Mononuclear cell (primary cell): ENCODE measurements around the gene SLC26A5. TPM values are rescaled to one million over a fixed set of nuclear protein-coding genes. Genes with fewer than 3 reads are reported as not detected.

Experiments
- H3K27me3 ChIP-seq: 2 replicates; pipeline ENCODE4 v1.6.0; 2011; ENCODE audit warnings: low read length, control low read depth; ENCODE audit not compliant: insufficient read depth
- H3K4me1 ChIP-seq: 2 replicates; pipeline ENCODE4 v1.5.1; 2011; ENCODE audit warnings: mild to moderate bottlenecking, low read length, control low read depth; ENCODE audit not compliant: insufficient read depth
- H3K4me3 ChIP-seq: 2 replicates; pipeline ENCODE4 v1.5.1; 2011; ENCODE audit warnings: mild to moderate bottlenecking, low read length, moderate library complexity
- H3K9me3 ChIP-seq: 2 replicates; pipeline ENCODE4 v1.5.1; 2011; ENCODE audit warnings: low read depth, mild to moderate bottlenecking, control low read depth, low read length
- total RNA-seq: library from RNA; depleted of rRNA; stranded (reverse); fragments of >200 nt; gene quantifications from one replicate; pipeline ENCODE4 v1.2.3, GENCODE V29; 2012

Gene SLC26A5
- total RNA-seq, 1 donor, result not detected

DNA sequence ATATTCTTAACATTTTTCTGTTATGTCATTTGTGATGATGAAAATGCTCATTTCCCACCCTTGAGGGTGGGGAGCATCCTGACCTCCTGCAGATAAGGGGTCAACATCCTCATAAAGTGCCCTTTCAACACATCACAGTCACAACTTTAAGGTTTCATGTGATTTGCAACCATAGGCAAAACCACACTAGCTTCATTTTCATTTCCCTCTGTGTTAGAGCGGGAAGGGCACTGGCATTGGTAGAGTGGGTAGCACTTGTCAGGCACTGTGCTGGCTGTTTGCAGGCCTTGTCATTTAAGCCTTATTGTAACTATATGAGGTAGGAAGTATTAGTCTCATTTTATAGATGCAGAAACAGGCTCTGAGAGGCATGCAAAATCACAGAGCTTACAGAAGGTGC is 58.8 kb downstream of the SLC26A5 start:
- Histone ChIP-seq H3K4me1 (no peaks in the 10 kb centered on the region), H3K27me3 (no peaks in the 10 kb centered on the region), H3K9me3 (no peaks in the 10 kb centered on the region), H3K4me3 (no peak overlapping the region)

DNA sequence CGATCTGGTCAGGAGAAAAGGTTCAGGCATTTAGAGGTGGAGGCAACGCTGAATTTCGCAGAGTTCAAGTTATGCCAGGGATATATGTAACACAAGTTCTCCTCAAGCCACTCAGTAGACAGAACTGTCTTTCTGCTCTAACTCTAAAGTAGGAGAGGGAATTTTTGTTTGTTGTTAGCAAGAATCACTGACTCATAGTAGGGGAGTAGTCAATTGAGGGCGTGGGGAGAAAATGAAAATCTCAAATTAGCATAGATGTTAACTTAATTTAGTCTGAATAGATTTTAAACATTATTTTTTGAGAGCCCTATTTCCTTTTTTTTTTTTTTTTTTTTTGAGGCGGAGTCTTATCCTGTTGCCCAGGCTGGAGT is 64.0 kb downstream of the SLC26A5 start:
- Histone ChIP-seq H3K4me3 (no peak overlapping the region), H3K27me3 (peaks cover 18% of the 10 kb centered on the region), H3K9me3 (no peaks in the 10 kb centered on the region)

DNA sequence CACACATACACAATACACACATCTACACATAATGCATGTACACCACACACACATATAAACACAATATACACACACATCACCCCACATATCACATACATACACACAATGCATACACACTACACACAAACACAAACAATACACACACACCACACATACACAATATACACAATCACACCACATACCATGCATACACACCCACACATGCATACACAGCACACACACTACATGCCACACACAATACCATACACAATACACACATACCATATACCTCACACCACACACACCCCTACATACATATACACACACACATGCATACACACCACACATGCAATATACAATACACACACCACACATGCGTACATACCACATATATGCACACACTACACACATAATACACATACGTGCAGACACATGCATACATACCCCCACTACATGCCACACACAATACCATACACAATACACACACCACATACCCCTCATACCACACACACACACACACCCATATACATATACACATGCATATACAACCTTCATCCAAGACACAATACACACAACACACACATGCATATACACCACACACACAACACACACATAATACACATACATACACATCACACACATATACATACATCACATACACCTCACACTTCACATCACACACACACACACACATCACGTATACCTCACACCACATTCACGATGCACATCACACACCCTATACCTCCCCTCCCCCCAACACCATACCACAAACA is 64.6 kb downstream of the SLC26A5 start:
- H3K9me3 ChIP-seq, result no peaks in the 10 kb centered on the region
- H3K27me3 ChIP-seq, result peaks cover 19% of the 10 kb centered on the region
- H3K4me1 ChIP-seq, result no peaks in the 10 kb centered on the region
- no peak overlapping the region for H3K4me3 ChIP-seq

More for the DNA sequence above, 64.0 kb downstream of the SLC26A5 start:
- no peaks in the 10 kb centered on the region for H3K4me1 ChIP-seq

DNA sequence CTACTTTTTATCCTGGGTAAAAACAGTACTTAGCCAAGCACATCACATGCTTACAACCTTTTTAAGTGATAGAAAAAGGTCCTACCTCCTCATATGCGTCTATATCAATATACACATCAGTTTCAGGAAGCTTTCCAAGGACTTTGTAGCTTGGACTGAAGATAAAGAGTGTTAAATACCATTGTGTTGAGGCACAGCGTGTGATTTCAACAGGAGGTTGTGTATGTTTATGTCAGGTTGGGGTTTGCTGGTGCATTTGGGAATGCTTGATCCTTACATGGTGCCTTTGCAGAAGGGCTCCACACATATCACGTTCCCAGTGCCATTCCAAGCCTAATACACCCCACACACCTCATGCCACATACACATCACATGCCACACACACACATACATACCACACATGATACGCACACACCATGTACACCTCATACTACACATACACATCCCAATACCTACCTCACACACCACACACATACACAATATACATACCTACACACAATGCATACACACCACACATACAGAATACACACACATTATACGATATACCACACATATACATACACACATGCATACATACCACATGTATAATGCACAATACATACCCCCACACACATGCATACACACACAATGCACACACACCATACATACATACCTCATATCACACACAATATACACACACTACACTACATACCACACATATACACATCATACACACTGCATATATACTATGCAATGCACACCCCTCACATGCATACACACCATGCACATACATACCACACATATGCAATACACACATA is 65.4 kb downstream of the SLC26A5 start:
- no peaks in the 10 kb centered on the region for H3K9me3 ChIP-seq
- no peaks in the 10 kb centered on the region for H3K4me1 ChIP-seq

GRCh38 chr7:103379270-103379975 is 66.6 kb downstream of the SLC26A5 start:
- peaks cover 19% of the 10 kb centered on the region for H3K27me3 ChIP-seq
- no peaks in the 10 kb centered on the region for H3K4me1 ChIP-seq
- H3K4me3 ChIP-seq, result no peak overlapping the region
- no peaks in the 10 kb centered on the region for H3K9me3 ChIP-seq

More for the DNA sequence above, 65.4 kb downstream of the SLC26A5 start:
- Histone ChIP-seq H3K4me3 (no peak overlapping the region), H3K27me3 (peaks cover 19% of the 10 kb centered on the region)

DNA sequence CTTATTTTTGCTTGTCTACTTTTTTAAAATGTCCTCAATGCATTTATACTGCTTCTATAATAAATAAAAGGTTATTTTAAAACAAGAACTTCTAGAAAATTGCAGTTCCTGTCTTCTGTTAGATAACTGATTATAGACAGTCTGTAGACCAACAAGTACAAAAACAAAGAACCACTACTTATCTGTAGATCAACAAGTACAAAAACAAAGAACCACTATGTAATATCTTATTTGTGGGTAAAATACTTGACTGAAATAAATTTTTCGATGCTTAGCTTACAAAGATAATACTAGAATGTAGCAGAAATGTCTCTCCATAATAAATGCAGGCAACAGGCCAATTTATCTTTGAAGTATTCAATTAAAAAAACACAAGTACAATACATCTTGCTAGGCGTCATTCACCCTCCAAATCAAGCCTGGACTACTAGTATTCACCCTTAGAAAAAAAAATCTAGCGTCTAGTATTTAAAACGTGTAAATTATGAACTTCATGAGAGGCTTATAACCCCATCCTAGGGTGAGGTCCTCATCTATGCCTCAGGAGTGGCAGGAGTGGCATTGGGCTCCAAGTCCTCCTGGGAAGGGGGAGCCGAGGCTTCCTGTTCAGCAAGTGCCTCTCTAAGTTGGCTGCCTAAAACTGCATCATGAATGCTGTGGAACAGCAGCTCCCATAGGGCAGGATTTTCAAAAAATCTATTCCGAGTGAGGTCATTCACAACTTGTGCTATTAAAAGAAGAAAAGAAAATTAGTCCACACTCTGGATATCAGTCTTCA is 72.0 kb downstream of the SLC26A5 start:
- no peak overlapping the region for H3K4me3 ChIP-seq
- no peaks in the 10 kb centered on the region for H3K9me3 ChIP-seq
- peaks cover 12% of the 10 kb centered on the region for H3K27me3 ChIP-seq
- H3K4me1 ChIP-seq, result no peaks in the 10 kb centered on the region

GRCh38 chr7:103369432-103369831 is 76.6 kb downstream of the SLC26A5 start:
- no peaks in the 10 kb centered on the region for H3K4me1 ChIP-seq
- H3K27me3 ChIP-seq, result no peaks in the 10 kb centered on the region
- H3K4me3 ChIP-seq, result no peak overlapping the region
- H3K9me3 ChIP-seq, result no peaks in the 10 kb centered on the region

GRCh38 chr7:103349805-103350204 is 96.2 kb downstream of the SLC26A5 start:
- no peaks in the 10 kb centered on the region for H3K9me3 ChIP-seq
- no peaks in the 10 kb centered on the region for H3K27me3 ChIP-seq
- H3K4me1 ChIP-seq, result peaks cover 41% of the 10 kb centered on the region
- H3K4me3 ChIP-seq, result no peak overlapping the region

DNA sequence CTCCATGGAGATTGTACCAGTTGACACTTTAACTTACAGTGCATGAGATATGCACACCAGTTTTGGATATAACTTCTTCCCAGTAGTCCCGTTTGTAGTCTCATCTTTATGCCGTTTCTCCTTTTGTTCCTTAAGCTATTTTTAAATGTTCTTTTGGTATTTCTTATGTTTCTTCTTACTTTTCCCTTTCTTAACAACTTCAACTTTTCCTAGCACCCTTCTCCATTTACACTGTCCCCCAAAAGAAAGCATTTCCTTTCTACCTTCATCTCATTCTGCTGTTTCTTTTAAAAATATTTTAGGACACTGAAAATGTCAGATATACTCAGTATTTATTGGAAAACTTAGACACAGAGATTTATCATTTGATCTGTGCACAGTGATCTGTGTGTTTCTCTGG is 97.0 kb downstream of the SLC26A5 start:
- no peak overlapping the region for H3K4me3 ChIP-seq
- H3K4me1 ChIP-seq, result peaks cover 42% of the 10 kb centered on the region

GRCh38 chr7:103348452-103348851 is 97.6 kb downstream of the SLC26A5 start:
- Histone ChIP-seq H3K4me3 (peak overlapping the region; percentile 85), H3K27me3 (no peaks in the 10 kb centered on the region), H3K4me1 (peaks cover 47% of the 10 kb centered on the region), H3K9me3 (no peaks in the 10 kb centered on the region)

More for the DNA sequence above, 97.0 kb downstream of the SLC26A5 start:
- no peaks in the 10 kb centered on the region for H3K27me3 ChIP-seq
- H3K9me3 ChIP-seq, result no peaks in the 10 kb centered on the region

- H3K4me3 ChIP-seq, result peak within 1 kb of the TSS; percentile 85
- no peaks in the 10 kb centered on the region for H3K9me3 ChIP-seq
- peaks cover 55% of the 10 kb centered on the region for H3K4me1 ChIP-seq
- H3K27me3 ChIP-seq, result no peaks in the 10 kb centered on the region
These were observed 98.3 kb downstream of the SLC26A5 start, which contains the start of gene PSMC2 for GRCh38 chr7:103347507-103348267. TSS of gene PSMC2 (plus strand) at chr7:103347643. CDS start at chr7:103347712, 69 bp downstream.

GRCh38 chr7:103346396-103346795 is 99.6 kb downstream of the SLC26A5 start:
- H3K4me3 ChIP-seq, result no peak overlapping the region
- H3K4me1 ChIP-seq, result peaks cover 52% of the 10 kb centered on the region

DNA sequence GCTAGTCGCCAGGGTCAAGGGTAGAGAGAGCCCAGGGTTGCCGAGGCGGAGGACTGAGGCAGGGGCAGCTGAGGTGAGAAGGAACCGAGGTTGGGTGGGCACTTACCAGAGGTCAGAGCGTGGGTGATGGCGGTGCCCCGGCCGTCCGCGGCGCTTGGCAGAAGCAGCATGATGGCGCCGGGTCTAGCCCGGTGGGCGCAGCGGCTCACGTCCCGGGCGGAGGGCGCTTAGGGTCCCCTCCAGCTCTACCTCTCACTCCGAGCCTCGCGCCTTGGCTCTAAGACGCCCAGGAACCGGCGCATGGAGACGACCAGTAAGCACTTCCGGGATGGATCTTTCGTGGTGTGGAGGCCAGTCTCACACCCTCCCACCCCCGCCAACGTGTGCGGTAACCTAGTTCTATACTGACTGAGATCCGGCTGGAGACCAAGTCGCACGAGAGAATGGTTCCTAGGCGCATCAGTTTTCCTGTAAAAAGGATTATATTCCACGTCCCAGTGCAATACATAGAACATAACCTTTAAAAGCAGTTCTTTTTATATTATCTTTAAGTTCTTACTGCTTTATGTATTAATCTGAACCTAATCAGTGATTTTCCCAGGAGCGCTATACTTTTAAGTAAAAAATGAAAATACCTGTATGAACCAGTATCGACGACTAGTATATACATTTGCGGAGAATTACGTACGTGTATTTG is 101.4 kb downstream of the SLC26A5 start, which contains the start of gene DNAJC2:
Gene DNAJC2 (minus strand): TSS at position 315 of the 697 bp plus-strand sequence. CDS start 145 bp downstream, at position 170.
- H3K9me3 ChIP-seq, result no peaks in the 10 kb centered on the region
- H3K4me3 ChIP-seq, result peak within 1 kb of the TSS; percentile 83
- H3K27me3 ChIP-seq, result no peaks in the 10 kb centered on the region
- H3K4me1 ChIP-seq, result peaks cover 37% of the 10 kb centered on the region

More at GRCh38 chr7:103346396-103346795, 99.6 kb downstream of the SLC26A5 start:
- Histone ChIP-seq H3K9me3 (no peaks in the 10 kb centered on the region), H3K27me3 (no peaks in the 10 kb centered on the region)
